ENCODE data around the gene E2F6. TPM values are rescaled to one million over a fixed set of nuclear protein-coding genes. Genes with fewer than 3 reads are reported as not detected.

E2F6 gene
- total RNA-seq, 1 experiment from 2014 or later = 25.6 TPM

DNA sequence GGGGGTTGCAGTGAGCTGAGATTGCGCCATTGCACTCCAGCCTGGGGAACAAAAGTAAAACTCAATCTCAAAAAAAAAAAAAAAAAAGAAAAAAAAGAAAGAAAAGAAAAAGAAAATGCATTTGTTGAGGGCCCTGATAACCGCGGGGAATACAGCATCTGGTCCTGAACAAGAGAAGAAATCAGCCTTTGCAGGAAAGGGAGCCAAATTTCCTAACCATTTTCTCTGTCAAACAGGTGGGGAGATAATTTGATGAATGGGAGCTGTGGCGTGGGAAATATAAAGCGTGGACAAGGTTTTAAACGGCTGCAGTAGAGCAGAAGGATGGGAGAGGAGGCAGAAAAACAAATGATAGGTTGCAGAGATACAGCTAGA, 864 bp downstream of the E2F6 start:
- CTCF ChIA-PET = interaction anchor here (1.2 kb wide), 1 partner anchor 90 kb away, joined by 3 read pairs; no protein-coding TSS in a partner anchor
- Mint-ChIP-seq H3K27me3 (ENCODE audit: unreplicated experiment) (no peaks in the 10 kb centered on the region), H3K36me3 (ENCODE audit: insufficient read depth, unreplicated experiment) (peaks cover 36% of the 10 kb centered on the region), H3K27ac (ENCODE audit: unreplicated experiment) (peak overlapping the region; percentile 83), H3K4me3 (ENCODE audit: low read depth, unreplicated experiment) (peak overlapping the region; percentile 79), H3K9me3 (ENCODE audit: low read depth, unreplicated experiment) (no peaks in the 10 kb centered on the region), H3K4me1 (ENCODE audit: low read depth, unreplicated experiment) (peaks cover 37% of the 10 kb centered on the region)
- BruUV-seq (replicated peaks) = no TSS peak
- TF ChIP-seq CTCF (IDR thresholded peaks at IDR 0.05; ENCODE audit: unreplicated experiment) = no peak
- no peak for DNase-seq
- intact Hi-C loops (cut with micrococcal nuclease; ENCODE audit: unreplicated experiment) = no loop called here

DNA sequence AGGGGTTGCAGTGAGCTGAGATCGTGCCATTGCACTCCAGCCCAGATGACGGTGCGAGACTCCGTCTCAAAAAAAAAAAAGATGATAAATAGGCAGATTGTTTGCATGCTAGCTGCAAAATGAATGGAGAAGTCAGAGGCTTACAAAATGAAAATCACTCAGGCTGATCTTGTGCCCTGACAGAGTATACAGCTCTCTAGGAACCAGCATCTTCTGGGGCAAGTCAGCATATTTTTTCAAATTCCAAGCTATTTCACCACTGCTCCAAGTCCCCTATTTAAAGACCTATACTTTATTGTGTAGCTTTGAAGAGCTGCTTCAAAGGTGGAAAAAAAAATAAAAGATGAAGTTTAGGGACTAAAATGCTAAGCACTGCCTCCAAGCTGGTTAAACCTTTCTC, 6.1 kb downstream of the E2F6 start:
- H3K27ac Mint-ChIP-seq (ENCODE audit: unreplicated experiment) = no peak overlapping the region
- no peak overlapping the region for H3K4me3 Mint-ChIP-seq (ENCODE audit: low read depth, unreplicated experiment)
- peaks cover 20% of the 10 kb centered on the region for H3K36me3 Mint-ChIP-seq (ENCODE audit: insufficient read depth, unreplicated experiment)
- peaks cover 52% of the 10 kb centered on the region for H3K4me1 Mint-ChIP-seq (ENCODE audit: low read depth, unreplicated experiment)
- CTCF ChIA-PET = no interaction called here
- no peak for TF ChIP-seq CTCF (IDR thresholded peaks at IDR 0.05; ENCODE audit: unreplicated experiment)
- DNase-seq = no peak
- H3K9me3 Mint-ChIP-seq (ENCODE audit: low read depth, unreplicated experiment) = no peaks in the 10 kb centered on the region
- intact Hi-C loops (cut with micrococcal nuclease; ENCODE audit: unreplicated experiment) = no loop called here
- BruUV-seq (replicated peaks) = no TSS peak
- no peaks in the 10 kb centered on the region for H3K27me3 Mint-ChIP-seq (ENCODE audit: unreplicated experiment)

GRCh38 chr2:11458753-11459152, 7.2 kb downstream of the E2F6 start:
- no peak overlapping the region for H3K27ac Mint-ChIP-seq (ENCODE audit: unreplicated experiment)
- CTCF ChIA-PET = interaction anchor here (0.6 kb wide), 1 partner anchor 592 kb away, joined by 3 read pairs; no protein-coding TSS in a partner anchor
- H3K4me1 Mint-ChIP-seq (ENCODE audit: low read depth, unreplicated experiment) = peaks cover 44% of the 10 kb centered on the region
- intact Hi-C loops (cut with micrococcal nuclease; ENCODE audit: unreplicated experiment) = no loop called here
- BruUV-seq (replicated peaks) = no TSS peak
- H3K36me3 Mint-ChIP-seq (ENCODE audit: insufficient read depth, unreplicated experiment) = peaks cover 10% of the 10 kb centered on the region
- no peaks in the 10 kb centered on the region for H3K9me3 Mint-ChIP-seq (ENCODE audit: low read depth, unreplicated experiment)
- H3K4me3 Mint-ChIP-seq (ENCODE audit: low read depth, unreplicated experiment) = no peak overlapping the region
- no peaks in the 10 kb centered on the region for H3K27me3 Mint-ChIP-seq (ENCODE audit: unreplicated experiment)
- no peak for DNase-seq
- no peak for TF ChIP-seq CTCF (IDR thresholded peaks at IDR 0.05; ENCODE audit: unreplicated experiment)

GRCh38 chr2:11457935-11458334, 8.0 kb downstream of the E2F6 start:
- Mint-ChIP-seq H3K4me1 (ENCODE audit: low read depth, unreplicated experiment) (peaks cover 36% of the 10 kb centered on the region), H3K36me3 (ENCODE audit: insufficient read depth, unreplicated experiment) (peaks cover 9% of the 10 kb centered on the region), H3K9me3 (ENCODE audit: low read depth, unreplicated experiment) (no peaks in the 10 kb centered on the region), H3K4me3 (ENCODE audit: low read depth, unreplicated experiment) (no peak overlapping the region), H3K27ac (ENCODE audit: unreplicated experiment) (no peak overlapping the region), H3K27me3 (ENCODE audit: unreplicated experiment) (no peaks in the 10 kb centered on the region)
- CTCF ChIA-PET = no interaction called here
- intact Hi-C loops (cut with micrococcal nuclease; ENCODE audit: unreplicated experiment) = no loop called here
- no TSS peak for BruUV-seq (replicated peaks)
- no peak for TF ChIP-seq CTCF (IDR thresholded peaks at IDR 0.05; ENCODE audit: unreplicated experiment)
- no peak for DNase-seq

All from Calu3 (cell line).